ENCODE results near the gene ZXDA.

DNA sequence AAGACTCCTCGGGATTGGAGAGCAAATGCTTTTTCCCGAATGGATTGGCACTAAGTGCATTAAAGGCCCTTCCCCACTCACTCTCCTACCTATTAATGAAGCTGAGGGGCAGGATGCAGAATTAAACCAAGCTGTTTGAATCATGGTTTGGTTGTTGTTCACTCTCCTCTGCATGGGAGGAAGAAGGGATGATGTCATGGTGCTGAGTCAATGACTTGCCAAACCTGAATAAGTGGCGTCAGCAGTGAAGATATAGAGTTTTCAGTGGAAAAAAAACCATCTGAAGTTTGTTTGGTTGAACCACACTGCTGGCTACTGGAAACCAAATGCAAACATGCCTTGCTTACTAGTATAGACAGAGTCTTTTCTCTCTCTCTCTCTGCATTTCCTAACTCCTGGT is 19.8 kb upstream of the ZXDA start:
- TF ChIP-seq, protein P1, sequence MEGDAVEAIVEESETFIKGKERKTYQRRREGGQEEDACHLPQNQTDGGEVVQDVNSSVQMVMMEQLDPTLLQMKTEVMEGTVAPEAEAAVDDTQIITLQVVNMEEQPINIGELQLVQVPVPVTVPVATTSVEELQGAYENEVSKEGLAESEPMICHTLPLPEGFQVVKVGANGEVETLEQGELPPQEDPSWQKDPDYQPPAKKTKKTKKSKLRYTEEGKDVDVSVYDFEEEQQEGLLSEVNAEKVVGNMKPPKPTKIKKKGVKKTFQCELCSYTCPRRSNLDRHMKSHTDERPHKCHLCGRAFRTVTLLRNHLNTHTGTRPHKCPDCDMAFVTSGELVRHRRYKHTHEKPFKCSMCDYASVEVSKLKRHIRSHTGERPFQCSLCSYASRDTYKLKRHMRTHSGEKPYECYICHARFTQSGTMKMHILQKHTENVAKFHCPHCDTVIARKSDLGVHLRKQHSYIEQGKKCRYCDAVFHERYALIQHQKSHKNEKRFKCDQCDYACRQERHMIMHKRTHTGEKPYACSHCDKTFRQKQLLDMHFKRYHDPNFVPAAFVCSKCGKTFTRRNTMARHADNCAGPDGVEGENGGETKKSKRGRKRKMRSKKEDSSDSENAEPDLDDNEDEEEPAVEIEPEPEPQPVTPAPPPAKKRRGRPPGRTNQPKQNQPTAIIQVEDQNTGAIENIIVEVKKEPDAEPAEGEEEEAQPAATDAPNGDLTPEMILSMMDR (IDR thresholded peaks at IDR 0.05), result no peak
- TF ChIP-seq EP300 (IDR thresholded peaks at IDR 0.05), result no peak

Data from tibial nerve (tissue), 4 donors.